PC-3 (cell line): ENCODE results near the gene SLC4A5. TPM values are rescaled to one million over a fixed set of nuclear protein-coding genes. Genes with fewer than 3 reads are reported as not detected.
"Not testable (repeated sequence)": the region's sequence is repeated elsewhere in the genome, so short reads cannot be mapped to it uniquely, and the experiment has no call there.

ENCODE experiments used
- ATAC-seq: fragments of 200-7000 bp; cut with Tn5 transposase; 2 replicates; pipeline ENCODE4 v1.9.1; 2020; ENCODE audit warnings: mild to moderate bottlenecking, moderate library complexity
- BruUV-seq: library from RNA; stranded (reverse); fragments of 400-500 nt; replicated peaks from 2 replicates; lab custom pipeline; 2021; lab: Mats Ljungman, UMichigan
- CTCF ChIA-PET: fragments of 300-600 bp; sonication (Branson Sonifier 250); formaldehyde crosslinking; loops from one replicate; lab custom pipeline; 2022; ENCODE audit warnings: antibody characterized with exemption; lab: Charles Lee
- POLR2A ChIA-PET: fragments of 300-600 bp; sonication (Branson Sonifier 250); formaldehyde crosslinking; loops from one replicate; lab custom pipeline; 2022; ENCODE audit warnings: antibody characterized with exemption; ENCODE audit not compliant: unreplicated experiment; lab: Charles Lee
- DNase-seq: peaks from one replicate; pipeline ENCODE4 v3.0.0-alpha.2; 2015
- H2AFZ ChIP-seq: fragments of 300-600 bp; sonication (generic); 2 replicates; pipeline ENCODE4 v1.6.0; 2016; ENCODE audit warnings: antibody characterized with exemption, low read length
- H3F3A ChIP-seq: fragments of 300-600 bp; sonication (generic); one replicate; pipeline ENCODE4 v1.6.0; 2017; ENCODE audit warnings: antibody characterized with exemption, low read length, control low read depth, mild to moderate bottlenecking; ENCODE audit not compliant: unreplicated experiment
- H3K27ac ChIP-seq: fragments of 300-600 bp; sonication (generic); 2 replicates; pipeline ENCODE4 v1.5.1; 2016; ENCODE audit warnings: mild to moderate bottlenecking, low read length
- H3K27me3 ChIP-seq: fragments of 300-600 bp; sonication (generic); 2 replicates; pipeline ENCODE4 v1.6.1; 2016; ENCODE audit warnings: low read length, mixed read lengths
- H3K36me3 ChIP-seq: fragments of 300-600 bp; sonication (generic); 2 replicates; pipeline ENCODE4 v1.6.1; 2016; ENCODE audit warnings: low read depth, mixed run types, low read length, mixed read lengths
- H3K4me1 ChIP-seq: fragments of 300-600 bp; sonication (generic); 2 replicates; pipeline ENCODE4 v1.5.1; 2016; ENCODE audit warnings: low read length; ENCODE audit not compliant: insufficient read depth
- H3K4me2 ChIP-seq: fragments of 300-600 bp; sonication (generic); 2 replicates; pipeline ENCODE4 v1.6.0; 2016; ENCODE audit warnings: low read length
- H3K4me3 ChIP-seq: fragments of 300-600 bp; sonication (generic); 2 replicates; pipeline ENCODE4 v1.5.1; 2016; ENCODE audit warnings: mild to moderate bottlenecking, low read length, mixed read lengths
- H3K79me2 ChIP-seq: fragments of 300-600 bp; sonication (generic); 2 replicates; pipeline ENCODE4 v1.6.1; 2017; ENCODE audit warnings: low read length, mixed read lengths
- H3K9ac ChIP-seq: fragments of 300-600 bp; sonication (generic); 2 replicates; pipeline ENCODE4 v1.6.0; 2016; ENCODE audit warnings: mild to moderate bottlenecking, low read length
- H3K9me2 ChIP-seq: fragments of 300-600 bp; sonication (generic); replicated peaks from 2 replicates; pipeline ENCODE4 v1.6.1; 2016; ENCODE audit warnings: mixed run types, low read length, mixed read lengths
- H3K9me3 ChIP-seq: fragments of 300-600 bp; sonication (generic); 2 replicates; pipeline ENCODE4 v1.6.1; 2016; ENCODE audit warnings: low read length, mixed read lengths
- H4K20me1 ChIP-seq: fragments of 300-600 bp; sonication (generic); 2 replicates; pipeline ENCODE4 v1.6.1; 2016; ENCODE audit warnings: low read length, mixed read lengths
- CTCF ChIP-seq: fragments of 300-600 bp; sonication (generic); conservative IDR thresholded peaks from 2 replicates; pipeline ENCODE4 v1.5.1; 2017; ENCODE audit warnings: antibody characterized with exemption, low read depth, mild to moderate bottlenecking, low read length
- EZH2 ChIP-seq: fragments of 300-600 bp; sonication (generic); IDR thresholded peaks from one replicate; pipeline ENCODE4 v1.6.1; 2017; ENCODE audit warnings: antibody characterized with exemption, mild to moderate bottlenecking, low read length; ENCODE audit not compliant: unreplicated experiment
- EZH2phosphoT487 ChIP-seq: fragments of 300-600 bp; sonication (generic); IDR thresholded peaks from 2 replicates; pipeline ENCODE4 v1.6.1; 2018; ENCODE audit warnings: mild to moderate bottlenecking, antibody characterized with exemption, low read length, borderline replicate concordance
- intact Hi-C: fragments of 100-400 bp; cut with micrococcal nuclease; formaldehyde crosslinking; loops from 2 replicates; pipeline ENCODE4 v1.9.0; 2023
- total RNA-seq: library from RNA; depleted of rRNA; stranded (reverse); fragments of >200 nt; gene quantifications from 2 replicates; pipeline ENCODE4 v1.2.3, GENCODE V29; 2014

The SLC4A5 gene
- total RNA-seq, 1 experiment from 2014 or later = 2.4 TPM

GRCh38 chr2:74188018-74188601, 155.1 kb downstream of the SLC4A5 start:
- Histone ChIP-seq H4K20me1 (no peaks in the 10 kb centered on the region), H3F3A (no peaks in the 10 kb centered on the region), H3K4me3 (no peak overlapping the region), H3K27ac (no peak overlapping the region), H3K79me2 (no peaks in the 10 kb centered on the region), H3K27me3 (no peaks in the 10 kb centered on the region), H3K9me2 (no peaks in the 10 kb centered on the region), H3K4me1 (no peaks in the 10 kb centered on the region), H3K36me3 (no peaks in the 10 kb centered on the region), H3K9ac (no peak overlapping the region), H3K4me2 (no peak overlapping the region), H3K9me3 (no peaks in the 10 kb centered on the region), H2AFZ (no peak overlapping the region)
- DNase-seq = peak; percentile 26
- POLR2A ChIA-PET = no interaction called here
- no TSS peak for BruUV-seq
- CTCF ChIA-PET = no interaction called here
- ATAC-seq = no peak
- intact Hi-C loops = no loop called here
- TF ChIP-seq EZH2phosphoT487 (no peak), CTCF (no peak), EZH2 (no peak)

DNA sequence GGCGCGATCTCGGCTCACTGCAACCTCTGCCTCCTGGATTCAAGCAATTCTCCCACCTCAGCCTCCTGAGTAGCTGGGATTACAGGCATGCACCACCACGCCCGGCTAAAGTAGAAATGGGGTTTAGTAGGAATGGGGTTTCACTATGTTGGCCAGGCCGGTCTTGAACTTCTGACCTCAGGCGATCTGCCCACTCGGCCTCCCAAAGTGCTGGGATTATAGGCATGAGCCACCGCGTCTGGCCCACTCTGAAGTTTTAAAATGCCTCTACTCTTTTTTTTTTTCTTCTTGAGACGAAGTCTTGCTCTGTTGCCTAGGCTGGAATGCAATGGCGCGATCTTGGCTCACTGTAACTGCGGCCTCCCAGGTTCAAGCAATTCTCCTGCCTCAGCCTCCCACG, 156.5 kb downstream of the SLC4A5 start:
- H3K4me1 ChIP-seq, H2AFZ ChIP-seq, POLR2A ChIA-PET, H3F3A ChIP-seq, H3K9me2 ChIP-seq, H3K27ac ChIP-seq, DNase-seq, BruUV-seq, H3K4me2 ChIP-seq, H3K9ac ChIP-seq, H3K36me3 ChIP-seq, H3K79me2 ChIP-seq, H4K20me1 ChIP-seq, H3K4me3 ChIP-seq, H3K9me3 ChIP-seq, intact Hi-C loops, ATAC-seq, CTCF ChIA-PET, H3K27me3 ChIP-seq: not testable (repeated sequence)

GRCh38 chr2:74186038-74186437, 157.2 kb downstream of the SLC4A5 start:
- CTCF ChIA-PET = no interaction called here

More at GRCh38 chr2:74186038-74186437, 157.2 kb downstream of the SLC4A5 start:
- TF ChIP-seq EZH2 = no peak
- TF ChIP-seq EZH2phosphoT487 = no peak
- no peak for TF ChIP-seq CTCF
- H3K4me3 ChIP-seq = no peak overlapping the region
- POLR2A ChIA-PET = no interaction called here
- H3K36me3 ChIP-seq = no peaks in the 10 kb centered on the region
- no peak overlapping the region for H2AFZ ChIP-seq
- H3K27me3 ChIP-seq = no peaks in the 10 kb centered on the region
- H3K9ac ChIP-seq = no peak overlapping the region
- intact Hi-C loops = no loop called here
- H3K79me2 ChIP-seq = no peaks in the 10 kb centered on the region
- no peaks in the 10 kb centered on the region for H3K9me2 ChIP-seq
- DNase-seq (no peak), ATAC-seq (no peak)
- no peak overlapping the region for H3K27ac ChIP-seq
- no TSS peak for BruUV-seq
- H3F3A ChIP-seq = no peaks in the 10 kb centered on the region
- H3K4me2 ChIP-seq = no peak overlapping the region
- no peaks in the 10 kb centered on the region for H3K4me1 ChIP-seq
- H4K20me1 ChIP-seq = no peaks in the 10 kb centered on the region
- H3K9me3 ChIP-seq = no peaks in the 10 kb centered on the region
